ENCODE results near the gene HS3ST5. TPM values are rescaled to one million over a fixed set of nuclear protein-coding genes. Genes with fewer than 3 reads are reported as not detected.
A peak's percentile ranks its signal among the peaks of the same experiment; 100 is the strongest.

HS3ST5 gene
- total RNA-seq, 4 donors from 2014 or later, result not detected

DNA sequence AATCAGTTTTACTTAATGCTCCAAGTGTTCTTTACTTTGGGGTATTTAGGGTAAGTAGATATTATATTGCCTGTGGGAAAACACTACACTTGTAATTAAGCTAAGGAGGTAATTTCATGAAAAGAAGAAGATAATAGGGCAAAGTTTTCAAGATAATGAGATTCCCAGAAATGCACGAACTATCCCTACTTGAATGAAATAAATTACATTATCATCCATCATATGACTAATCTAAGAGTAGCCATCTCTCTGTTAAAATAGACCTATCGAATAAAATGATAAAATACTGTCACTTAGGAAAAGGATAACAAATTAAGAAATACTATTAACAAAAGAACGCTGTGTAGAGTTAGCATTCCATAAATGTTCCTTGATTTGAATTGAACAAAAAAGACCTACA, 236.8 kb downstream of the HS3ST5 start:
- no peak for ATAC-seq (ENCODE audit: low FRiP score)
- no peak for DNase-seq (ENCODE audit: low spot score)
- TF ChIP-seq, protein P1, sequence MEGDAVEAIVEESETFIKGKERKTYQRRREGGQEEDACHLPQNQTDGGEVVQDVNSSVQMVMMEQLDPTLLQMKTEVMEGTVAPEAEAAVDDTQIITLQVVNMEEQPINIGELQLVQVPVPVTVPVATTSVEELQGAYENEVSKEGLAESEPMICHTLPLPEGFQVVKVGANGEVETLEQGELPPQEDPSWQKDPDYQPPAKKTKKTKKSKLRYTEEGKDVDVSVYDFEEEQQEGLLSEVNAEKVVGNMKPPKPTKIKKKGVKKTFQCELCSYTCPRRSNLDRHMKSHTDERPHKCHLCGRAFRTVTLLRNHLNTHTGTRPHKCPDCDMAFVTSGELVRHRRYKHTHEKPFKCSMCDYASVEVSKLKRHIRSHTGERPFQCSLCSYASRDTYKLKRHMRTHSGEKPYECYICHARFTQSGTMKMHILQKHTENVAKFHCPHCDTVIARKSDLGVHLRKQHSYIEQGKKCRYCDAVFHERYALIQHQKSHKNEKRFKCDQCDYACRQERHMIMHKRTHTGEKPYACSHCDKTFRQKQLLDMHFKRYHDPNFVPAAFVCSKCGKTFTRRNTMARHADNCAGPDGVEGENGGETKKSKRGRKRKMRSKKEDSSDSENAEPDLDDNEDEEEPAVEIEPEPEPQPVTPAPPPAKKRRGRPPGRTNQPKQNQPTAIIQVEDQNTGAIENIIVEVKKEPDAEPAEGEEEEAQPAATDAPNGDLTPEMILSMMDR (IDR thresholded peaks at IDR 0.05), result no peak

DNA sequence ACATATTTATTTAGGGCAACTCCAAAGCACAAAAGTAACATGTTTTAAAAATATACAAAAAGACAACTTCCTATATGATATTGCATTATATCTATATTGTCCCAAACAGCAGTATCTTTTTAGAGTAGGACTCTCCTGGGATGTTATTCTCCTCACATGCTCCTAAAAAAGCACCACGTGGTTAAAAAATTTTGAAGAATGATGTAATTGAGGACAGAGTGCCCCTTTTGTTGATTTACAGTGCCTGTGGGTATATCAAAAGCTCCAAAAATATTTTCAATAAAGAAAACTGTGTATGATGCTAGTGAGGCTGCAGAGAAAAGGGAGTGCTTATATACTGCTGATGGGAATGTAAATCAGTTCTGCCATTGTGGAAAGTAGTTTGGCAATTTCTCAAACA, 241.6 kb downstream of the HS3ST5 start:
- no peak for DNase-seq (ENCODE audit: low spot score)
- TF ChIP-seq, protein P1 (IDR thresholded peaks at IDR 0.05), result no peak
- no peak for ATAC-seq (ENCODE audit: low FRiP score)

DNA sequence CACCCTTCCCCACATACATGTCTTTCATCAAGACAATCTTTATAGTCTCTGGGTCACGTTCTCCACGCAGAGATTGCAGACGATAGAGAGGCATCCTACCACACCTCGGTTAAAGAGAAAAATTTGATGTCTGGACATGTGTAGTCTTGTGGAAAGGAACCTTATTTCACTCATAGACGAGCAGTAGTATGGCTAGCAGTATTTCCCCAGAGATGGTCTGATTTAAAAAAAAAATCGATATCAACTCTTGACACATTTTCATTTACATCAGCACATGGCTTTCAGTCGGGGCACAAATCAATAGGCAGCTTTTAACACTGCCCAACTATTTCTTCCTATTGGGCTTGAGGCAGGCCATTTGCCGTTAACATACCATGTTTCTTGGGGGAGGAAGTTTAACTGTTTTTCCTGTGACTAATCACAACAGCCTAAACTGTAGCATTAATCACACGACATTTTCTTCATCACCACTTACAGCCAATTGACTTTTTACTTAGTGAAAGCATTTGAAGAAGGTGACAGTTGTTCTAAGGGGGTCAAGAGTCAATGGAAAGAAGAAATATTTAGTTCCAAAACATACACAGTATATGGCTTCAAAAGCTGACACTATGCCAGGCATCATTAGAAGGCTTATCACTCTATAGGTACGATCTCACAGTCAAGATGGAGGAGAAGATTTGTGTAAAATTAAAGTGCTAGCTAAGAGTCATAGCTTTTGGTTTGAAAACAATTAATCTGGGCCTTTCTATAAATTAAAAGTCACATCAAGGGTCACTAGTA, 242.4 kb downstream of the HS3ST5 start:
- DNase-seq (ENCODE audit: low spot score) (no peak), ATAC-seq (ENCODE audit: low FRiP score) (no peak)
- TF ChIP-seq, protein P1 (IDR thresholded peaks at IDR 0.05), result no peak

DNA sequence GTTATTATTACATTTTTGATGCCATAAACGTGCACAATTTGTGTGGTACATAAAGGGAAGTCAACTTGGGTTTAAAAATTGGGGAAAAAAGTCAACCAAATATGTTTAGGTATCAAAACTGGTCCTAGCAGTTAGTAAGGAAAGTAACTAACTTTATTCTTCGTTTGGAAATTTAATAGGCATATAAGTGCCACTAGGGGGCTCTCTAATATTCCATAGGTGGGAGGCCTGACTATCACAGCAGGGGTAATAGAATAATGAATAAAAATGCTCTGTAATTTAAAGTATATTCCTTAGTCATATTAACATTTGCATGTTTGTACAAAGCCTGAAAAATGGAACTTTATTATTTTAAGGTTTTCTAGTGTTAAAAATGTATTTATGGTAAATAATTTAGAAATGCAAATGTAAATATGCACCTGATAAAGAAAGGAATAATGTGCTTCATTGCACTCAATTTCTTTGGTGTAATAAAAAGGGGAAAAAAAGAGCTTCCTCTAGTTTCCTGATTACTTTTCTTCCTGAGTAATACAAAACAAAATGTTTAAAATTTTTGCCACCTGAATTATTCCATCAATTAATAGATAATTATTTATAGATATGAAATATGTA, 246.2 kb downstream of the HS3ST5 start:
- ATAC-seq (ENCODE audit: low FRiP score) (no peak), DNase-seq (ENCODE audit: low spot score) (no peak)
- TF ChIP-seq, protein P1 (IDR thresholded peaks at IDR 0.05), result no peak

DNA sequence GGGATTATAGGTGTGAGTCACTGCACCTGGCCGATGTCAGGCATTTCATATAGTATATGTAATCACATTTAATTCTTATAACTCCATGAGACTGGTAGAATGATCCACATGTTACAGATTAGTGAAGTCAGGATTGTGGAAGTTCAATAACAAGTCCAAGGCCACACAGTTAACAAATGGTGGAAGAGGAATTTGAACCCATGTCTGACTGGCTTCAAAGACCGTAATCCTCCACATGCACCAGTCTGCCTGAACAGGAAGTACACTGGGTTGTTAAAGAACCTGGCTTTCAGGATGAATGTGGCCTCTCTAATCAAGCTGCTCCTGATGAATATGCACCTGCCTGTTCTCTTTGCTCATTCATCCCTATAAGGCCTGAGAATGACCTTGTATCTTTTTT, 249.9 kb downstream of the HS3ST5 start:
- DNase-seq (ENCODE audit: low spot score) (no peak), ATAC-seq (ENCODE audit: low FRiP score) (no peak)
- TF ChIP-seq, protein P1 (IDR thresholded peaks at IDR 0.05), result no peak

DNA sequence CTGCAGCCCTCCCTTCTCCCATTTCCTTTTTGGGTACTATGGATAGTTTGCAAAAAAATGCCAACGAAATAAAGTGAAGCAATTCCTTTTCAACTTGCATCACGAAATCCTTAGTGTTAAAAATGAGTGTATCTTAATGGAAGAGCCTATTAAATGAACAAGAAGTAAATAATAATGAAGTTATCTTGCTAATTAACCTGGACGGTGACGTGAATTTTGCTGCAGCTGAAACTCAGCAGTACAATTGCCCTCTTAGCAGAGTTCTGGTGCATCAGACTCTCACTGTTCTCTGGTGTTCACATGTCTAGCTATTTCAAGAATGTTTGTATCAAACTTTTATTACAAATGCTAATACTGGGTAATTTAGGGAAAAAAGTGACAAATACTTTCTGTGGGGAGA, 252.2 kb downstream of the HS3ST5 start:
- DNase-seq (ENCODE audit: low spot score) (no peak), ATAC-seq (ENCODE audit: low FRiP score) (no peak)
- TF ChIP-seq, protein P1 (IDR thresholded peaks at IDR 0.05), result no peak

DNA sequence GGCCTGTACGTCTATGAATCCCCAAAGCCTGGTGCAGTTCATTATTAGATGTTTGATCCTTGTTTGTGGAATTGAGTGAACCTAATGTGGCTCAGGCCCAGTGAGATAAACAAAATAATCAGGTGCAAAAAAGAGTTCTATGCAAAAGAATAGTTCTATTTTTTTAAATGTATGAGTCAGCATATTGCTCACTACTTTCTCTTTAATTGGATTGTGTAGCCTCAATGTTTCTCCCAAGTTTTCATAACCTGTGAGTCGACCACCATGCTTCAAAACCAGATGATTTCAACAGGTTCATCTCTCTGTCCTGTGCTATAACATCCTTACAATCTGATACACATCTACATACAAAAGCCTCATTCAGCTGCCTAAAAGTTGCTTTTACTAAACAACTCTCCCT, 255.3 kb downstream of the HS3ST5 start:
- DNase-seq (ENCODE audit: low spot score), result no peak
- TF ChIP-seq, protein P1 (IDR thresholded peaks at IDR 0.05), result no peak
- ATAC-seq (ENCODE audit: low FRiP score), result peak; percentile 37

Measured in omental fat pad (tissue), 4 donors.